K562 (cell line): ENCODE results near the gene POMT2. TPM values are rescaled to one million over a fixed set of nuclear protein-coding genes. Genes with fewer than 3 reads are reported as not detected.

Source experiments
- BDP1 ChIP-seq: IDR thresholded peaks from 3 replicates; pipeline ENCODE4 v1.6.1; 2011; ENCODE audit not compliant: insufficient read length, insufficient read depth
- CTCF ChIP-seq, 3 experiments: IDR thresholded peaks in 2 of 3; conservative IDR thresholded peaks in 1 of 3; 2 replicates each; pipeline ENCODE4 v1.5.1; 2011 to 2012; ENCODE audit warnings: low read length in 3 of 3, mild to moderate bottlenecking in 3 of 3, control low read depth in 2 of 3, improper control_type of control experiment in 1 of 3, inconsistent platforms in 1 of 3, low read depth in 1 of 3, mixed read lengths in 1 of 3, moderate library complexity in 1 of 3; ENCODE audit not compliant: insufficient read depth in 2 of 3
- EWSR1 ChIP-seq: fragments of 450-650 bp; IDR thresholded peaks from 2 replicates; pipeline ENCODE4 v1.6.1; 2018; ENCODE audit warnings: borderline replicate concordance, mild to moderate bottlenecking, low read depth, moderate library complexity; ENCODE audit not compliant: partially characterized antibody
- MEF2A ChIP-seq: IDR thresholded peaks from 2 replicates; pipeline ENCODE4 v1.6.1; 2011; ENCODE audit warnings: low read depth, mild to moderate bottlenecking, low read length, moderate library complexity; ENCODE audit not compliant: control insufficient read depth
- MEIS2 ChIP-seq: fragments of 450-650 bp; IDR thresholded peaks from 2 replicates; pipeline ENCODE4 v1.6.1; 2014; ENCODE audit warnings: mild to moderate bottlenecking; ENCODE audit not compliant: partially characterized antibody
- ZBED1 ChIP-seq: IDR thresholded peaks from 2 replicates; pipeline ENCODE4 v1.6.1; 2014
- ZNF239 ChIP-seq: fragments of 250-450 bp; sonication (Bioruptor Pico); IDR thresholded peaks from 2 replicates; pipeline ENCODE4 v1.4.0; 2020; ENCODE audit warnings: mild to moderate bottlenecking
- ZNF609 ChIP-seq: sonication (generic); formaldehyde crosslinking; IDR thresholded peaks from 2 replicates; pipeline ENCODE4 v1.8.1; 2023; ENCODE audit warnings: missing genetic modification reagents, mild to moderate bottlenecking, borderline replicate concordance
- polyA plus RNA-seq, 8 experiments: library from polyadenylated mRNA; depleted of rRNA in 4 of 8; stranded (reverse) in 5 of 8; unstranded in 3 of 8; fragments of >200 nt; fragmentation: Nextera tagmentation in 2 of 8; fragmentation: Illumina TruSeq in 1 of 8; extraction: Ambion mirVana in 2 of 8; extraction: Trizol in 1 of 8; gene quantifications; 2 replicates each; pipeline versions ENCODE4 v1.2.1 to v1.2.3, GENCODE V29; 2011 to 2014; ENCODE audit warnings: inconsistent platforms in 1 of 8, missing spikeins in 1 of 8
- total RNA-seq, 7 experiments: library from RNA; depleted of rRNA in 6 of 7; stranded (reverse); fragments of >200 nt in 6 of 7; fragmentation: Illumina TruSeq in 2 of 7; extraction: Trizol in 2 of 7; gene quantifications; 2 replicates each; pipeline versions ENCODE4 v1.2.1 to v1.2.3, GENCODE V29; 2011 to 2021; ENCODE audit warnings: low replicate concordance in 1 of 7
- TF ChIP-seq, protein P1 (sequence below), 2 experiments: fragments of 450-650 bp; formaldehyde crosslinking in 1 of 2; IDR thresholded peaks; 2 replicates each; pipeline versions ENCODE4 v1.4.0 to v1.6.1; 2014 to 2020; ENCODE audit warnings: mild to moderate bottlenecking in 2 of 2, borderline replicate concordance in 1 of 2, low read depth in 1 of 2
- TF ChIP-seq, protein P2 (sequence below): fragments of 250-450 bp; sonication (Bioruptor Pico); IDR thresholded peaks from 2 replicates; pipeline ENCODE4 v1.8.0; 2022; ENCODE audit warnings: moderate library complexity, mild to moderate bottlenecking, inconsistent platforms

The POMT2 gene
- total and polyA plus RNA-seq, 9 of the 15 experiments (the other 6 are each of a cell fraction or from before 2014, with no cell fraction given): 0.39 to 16.6 (median 7.8) TPM

- TF ChIP-seq, protein P1, sequence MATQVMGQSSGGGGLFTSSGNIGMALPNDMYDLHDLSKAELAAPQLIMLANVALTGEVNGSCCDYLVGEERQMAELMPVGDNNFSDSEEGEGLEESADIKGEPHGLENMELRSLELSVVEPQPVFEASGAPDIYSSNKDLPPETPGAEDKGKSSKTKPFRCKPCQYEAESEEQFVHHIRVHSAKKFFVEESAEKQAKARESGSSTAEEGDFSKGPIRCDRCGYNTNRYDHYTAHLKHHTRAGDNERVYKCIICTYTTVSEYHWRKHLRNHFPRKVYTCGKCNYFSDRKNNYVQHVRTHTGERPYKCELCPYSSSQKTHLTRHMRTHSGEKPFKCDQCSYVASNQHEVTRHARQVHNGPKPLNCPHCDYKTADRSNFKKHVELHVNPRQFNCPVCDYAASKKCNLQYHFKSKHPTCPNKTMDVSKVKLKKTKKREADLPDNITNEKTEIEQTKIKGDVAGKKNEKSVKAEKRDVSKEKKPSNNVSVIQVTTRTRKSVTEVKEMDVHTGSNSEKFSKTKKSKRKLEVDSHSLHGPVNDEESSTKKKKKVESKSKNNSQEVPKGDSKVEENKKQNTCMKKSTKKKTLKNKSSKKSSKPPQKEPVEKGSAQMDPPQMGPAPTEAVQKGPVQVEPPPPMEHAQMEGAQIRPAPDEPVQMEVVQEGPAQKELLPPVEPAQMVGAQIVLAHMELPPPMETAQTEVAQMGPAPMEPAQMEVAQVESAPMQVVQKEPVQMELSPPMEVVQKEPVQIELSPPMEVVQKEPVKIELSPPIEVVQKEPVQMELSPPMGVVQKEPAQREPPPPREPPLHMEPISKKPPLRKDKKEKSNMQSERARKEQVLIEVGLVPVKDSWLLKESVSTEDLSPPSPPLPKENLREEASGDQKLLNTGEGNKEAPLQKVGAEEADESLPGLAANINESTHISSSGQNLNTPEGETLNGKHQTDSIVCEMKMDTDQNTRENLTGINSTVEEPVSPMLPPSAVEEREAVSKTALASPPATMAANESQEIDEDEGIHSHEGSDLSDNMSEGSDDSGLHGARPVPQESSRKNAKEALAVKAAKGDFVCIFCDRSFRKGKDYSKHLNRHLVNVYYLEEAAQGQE (IDR thresholded peaks at IDR 0.05; ENCODE audit: borderline replicate concordance): peak; percentile 64; the same call in 1 of the 2 replicates
- TF ChIP-seq, protein P1 (CRISPR knock-in tag; IDR thresholded peaks at IDR 0.05; ENCODE audit: low read depth): no peak
- TF ChIP-seq MEIS2 (no peak), ZNF239 (CRISPR knock-in tag) (no peak), CTCF (IDR thresholded peaks at IDR 0.05 in 2 of 3, conservative IDR thresholded peaks at IDR 0.05 in 1 of 3; ENCODE audit: insufficient read depth in 2 of 3, low read depth in 1 of 3, low read length in 3 of 3) (peak; percentile 75 to 85 (median 78)), EWSR1 (no peak), BDP1 (no peak), ZNF609 (CRISPR knock-in tag) (no peak), MEF2A (no peak), ZBED1 (no peak)
- TF ChIP-seq, protein P2, sequence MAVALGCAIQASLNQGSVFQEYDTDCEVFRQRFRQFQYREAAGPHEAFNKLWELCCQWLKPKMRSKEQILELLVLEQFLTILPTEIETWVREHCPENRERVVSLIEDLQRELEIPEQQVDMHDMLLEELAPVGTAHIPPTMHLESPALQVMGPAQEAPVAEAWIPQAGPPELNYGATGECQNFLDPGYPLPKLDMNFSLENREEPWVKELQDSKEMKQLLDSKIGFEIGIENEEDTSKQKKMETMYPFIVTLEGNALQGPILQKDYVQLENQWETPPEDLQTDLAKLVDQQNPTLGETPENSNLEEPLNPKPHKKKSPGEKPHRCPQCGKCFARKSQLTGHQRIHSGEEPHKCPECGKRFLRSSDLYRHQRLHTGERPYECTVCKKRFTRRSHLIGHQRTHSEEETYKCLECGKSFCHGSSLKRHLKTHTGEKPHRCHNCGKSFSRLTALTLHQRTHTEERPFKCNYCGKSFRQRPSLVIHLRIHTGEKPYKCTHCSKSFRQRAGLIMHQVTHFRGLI: no peak
Observed at GRCh38 chr14:77301103-77301502, 19.6 kb downstream of the POMT2 start (continued).
